Measurements from ENCODE around the gene TTC28. TPM values are rescaled to one million over a fixed set of nuclear protein-coding genes. Genes with fewer than 3 reads are reported as not detected.
A peak's percentile ranks its signal among the peaks of the same experiment; 100 is the strongest.

Gene TTC28
- total and polyA plus RNA-seq, 2 donors (not counting 1 experiment from before 2014, with no cell fraction given), result 8.2 to 31.4 TPM

GRCh38 chr22:28111501-28112189, 568.0 kb downstream of the TTC28 start:
- Histone ChIP-seq H3K4me3 (replicated peaks in 1 of 4; ENCODE audit: control extremely low read depth in 1 of 4, insufficient read depth in 1 of 4, low read depth in 3 of 4, low read length in 4 of 4) (no peak overlapping the region), H3K4me1 (ENCODE audit: control insufficient read depth, extremely low read depth, insufficient read depth, low read length) (peaks cover 23% of the 10 kb centered on the region), H3K27ac (ENCODE audit: insufficient read depth, low read length) (no peak overlapping the region), H3K27me3 (ENCODE audit: control insufficient read depth, insufficient read depth, low read length) (no peaks in the 10 kb centered on the region), H4K20me1 (ENCODE audit: control insufficient read depth, extremely low read depth, insufficient read depth, low read length) (no peaks in the 10 kb centered on the region), H3K9me3 (ENCODE audit: control insufficient read depth, insufficient read depth, low read depth, low read length) (no peaks in the 10 kb centered on the region), H3K9ac (ENCODE audit: insufficient read depth, low read length) (no peak overlapping the region), H2AFZ (ENCODE audit: low read length) (no peak overlapping the region), H3K79me2 (ENCODE audit: control insufficient read depth, insufficient read depth, low read length) (no peaks in the 10 kb centered on the region), H3K36me3 (ENCODE audit: control insufficient read depth, insufficient read depth, low read length) (no peaks in the 10 kb centered on the region), H3K4me2 (ENCODE audit: extremely low read depth, insufficient read depth, low read length) (no peak overlapping the region)
- TF ChIP-seq EZH2 (IDR thresholded peaks at IDR 0.05; ENCODE audit: low read length, missing control alignments), result no peak
- TF ChIP-seq CTCF (conservative IDR thresholded peaks at IDR 0.05 in 1 of 2, IDR thresholded peaks at IDR 0.05 in 1 of 2; ENCODE audit: low read depth in 1 of 2, low read length in 2 of 2), result no peak
- peak in 1 of 2 donors; percentile 30 for DNase-seq (ENCODE audit: low read depth in 2 of 2)

- Histone ChIP-seq H3K36me3 (ENCODE audit: control insufficient read depth, insufficient read depth, low read length) (peaks cover 2% of the 10 kb centered on the region), H3K4me2 (ENCODE audit: extremely low read depth, insufficient read depth, low read length) (no peak overlapping the region), H4K20me1 (ENCODE audit: control insufficient read depth, extremely low read depth, insufficient read depth, low read length) (no peaks in the 10 kb centered on the region), H3K79me2 (ENCODE audit: control insufficient read depth, insufficient read depth, low read length) (no peaks in the 10 kb centered on the region), H3K4me1 (ENCODE audit: control insufficient read depth, extremely low read depth, insufficient read depth, low read length) (peaks cover 15% of the 10 kb centered on the region), H3K27me3 (ENCODE audit: control insufficient read depth, insufficient read depth, low read length) (no peaks in the 10 kb centered on the region), H3K9ac (ENCODE audit: insufficient read depth, low read length) (no peak overlapping the region), H3K9me3 (ENCODE audit: control insufficient read depth, insufficient read depth, low read depth, low read length) (no peaks in the 10 kb centered on the region), H3K27ac (ENCODE audit: insufficient read depth, low read length) (no peak overlapping the region), H3K4me3 (replicated peaks in 1 of 4; ENCODE audit: control extremely low read depth in 1 of 4, insufficient read depth in 1 of 4, low read depth in 3 of 4, low read length in 4 of 4) (no peak overlapping the region), H2AFZ (ENCODE audit: low read length) (no peak overlapping the region)
- TF ChIP-seq EZH2 (IDR thresholded peaks at IDR 0.05; ENCODE audit: low read length, missing control alignments), result no peak
- no peak for TF ChIP-seq CTCF (conservative IDR thresholded peaks at IDR 0.05 in 1 of 2, IDR thresholded peaks at IDR 0.05 in 1 of 2; ENCODE audit: low read depth in 1 of 2, low read length in 2 of 2)
- DNase-seq (ENCODE audit: low read depth in 2 of 2), result no peak
Measured at GRCh38 chr22:28108851-28109250, 570.8 kb downstream of the TTC28 start.

GRCh38 chr22:28106617-28107016, 573.0 kb downstream of the TTC28 start:
- no peak overlapping the region for H3K9ac ChIP-seq (ENCODE audit: insufficient read depth, low read length)
- H3K4me1 ChIP-seq (ENCODE audit: control insufficient read depth, extremely low read depth, insufficient read depth, low read length), result peaks cover under 1% of the 10 kb centered on the region
- no peaks in the 10 kb centered on the region for H3K27me3 ChIP-seq (ENCODE audit: control insufficient read depth, insufficient read depth, low read length)
- no peaks in the 10 kb centered on the region for H3K9me3 ChIP-seq (ENCODE audit: control insufficient read depth, insufficient read depth, low read depth, low read length)
- no peak overlapping the region for H3K27ac ChIP-seq (ENCODE audit: insufficient read depth, low read length)
- H3K79me2 ChIP-seq (ENCODE audit: control insufficient read depth, insufficient read depth, low read length), result no peaks in the 10 kb centered on the region
- no peak for DNase-seq (ENCODE audit: low read depth in 2 of 2)
- H3K4me3 ChIP-seq (replicated peaks in 1 of 4; ENCODE audit: control extremely low read depth in 1 of 4, insufficient read depth in 1 of 4, low read depth in 3 of 4, low read length in 4 of 4), result no peak overlapping the region
- H4K20me1 ChIP-seq (ENCODE audit: control insufficient read depth, extremely low read depth, insufficient read depth, low read length), result no peaks in the 10 kb centered on the region
- no peak overlapping the region for H2AFZ ChIP-seq (ENCODE audit: low read length)
- TF ChIP-seq CTCF (conservative IDR thresholded peaks at IDR 0.05 in 1 of 2, IDR thresholded peaks at IDR 0.05 in 1 of 2; ENCODE audit: low read depth in 1 of 2, low read length in 2 of 2), result no peak
- no peak for TF ChIP-seq EZH2 (IDR thresholded peaks at IDR 0.05; ENCODE audit: low read length, missing control alignments)
- no peak overlapping the region for H3K4me2 ChIP-seq (ENCODE audit: extremely low read depth, insufficient read depth, low read length)
- peaks cover 2% of the 10 kb centered on the region for H3K36me3 ChIP-seq (ENCODE audit: control insufficient read depth, insufficient read depth, low read length)
